HepG2 (cell line): ENCODE measurements around the gene NTMT1. TPM values are rescaled to one million over a fixed set of nuclear protein-coding genes. Genes with fewer than 3 reads are reported as not detected.

ENCODE experiments used
- ATAC-seq: fragments of 200-7000 bp; cut with Tn5 transposase; 3 replicates; pipeline ENCODE4 v1.9.1; 2020; ENCODE audit warnings: mild to moderate bottlenecking, moderate library complexity
- BruUV-seq: library from RNA; stranded (reverse); fragments of 400-500 nt; replicated peaks from 2 replicates; lab custom pipeline; 2021; lab: Mats Ljungman, UMichigan
- CTCF ChIA-PET: fragments of 300-600 bp; formaldehyde crosslinking; extraction: SDS; loops from one replicate; lab custom pipeline; 2021; ENCODE audit warnings: low total read pairs, inconsistent platforms, low intra/inter-chr PET ratio; lab: Yijun Ruan, JAX
- POLR2A ChIA-PET: fragments of 350-600 bp; sonication (Branson Sonifier 250); formaldehyde crosslinking; loops from one replicate; lab custom pipeline; 2020; ENCODE audit warnings: antibody characterized with exemption, inconsistent platforms; lab: Yijun Ruan, JAX
- DNase-seq: peaks from one replicate; pipeline ENCODE4 v3.0.0-alpha.2; 2015; ENCODE audit warnings: low spot score
- FAIRE-seq: peaks from 3 replicates; lab custom pipeline; 2011; peaks lifted over from hg19 to GRCh38; lab: Jason Lieb, UNC
- H2AFZ ChIP-seq: one replicate; pipeline ENCODE4 v1.6.1; 2011; ENCODE audit warnings: low read length, inconsistent platforms
- H3K27ac ChIP-seq: fragments of 300-600 bp; 3 replicates; pipeline ENCODE4 v1.8.0; 2011; ENCODE audit warnings: mixed run types, mild to moderate bottlenecking, mixed read lengths, low read length, inconsistent platforms; ENCODE audit not compliant: insufficient read depth; ENCODE audit errors: extremely low read length
- H3K27me3 ChIP-seq, 2 experiments: fragments of 200-600 bp in 1 of 2; 2 replicates in 1 of 2; 3 replicates in 1 of 2; pipeline versions ENCODE4 v1.6.0 to v1.8.0; 2011; ENCODE audit warnings: low read length in 2 of 2, mild to moderate bottlenecking in 2 of 2, moderate library complexity in 2 of 2, inconsistent platforms in 1 of 2; ENCODE audit not compliant: insufficient read depth in 2 of 2, control insufficient read depth in 1 of 2
- H3K36me3 ChIP-seq, 2 experiments: fragments of 200-600 bp in 1 of 2; replicated peaks in 1 of 2; 2 replicates in 1 of 2; 3 replicates in 1 of 2; pipeline versions ENCODE4 v1.5.1 to v1.8.0; 2011; ENCODE audit warnings: low read length in 2 of 2, inconsistent platforms in 1 of 2; ENCODE audit not compliant: insufficient read depth in 2 of 2, control insufficient read depth in 1 of 2
- H3K4me1 ChIP-seq: 2 replicates; pipeline ENCODE4 v1.5.1; 2012; ENCODE audit warnings: low read length, inconsistent platforms; ENCODE audit not compliant: insufficient read depth
- H3K4me2 ChIP-seq: 2 replicates; pipeline ENCODE4 v1.6.0; 2011; ENCODE audit warnings: low read depth, low read length, inconsistent platforms
- H3K4me3 ChIP-seq, 3 experiments: fragments of 200-600 bp in 1 of 3; sonication (generic), shearing (Covaris generic) in 1 of 3; replicated peaks in 1 of 3; 2 replicates each; pipeline ENCODE4 v1.5.1; 2011 to 2016; ENCODE audit warnings: low read length in 3 of 3, inconsistent platforms in 2 of 3, low read depth in 2 of 3, mild to moderate bottlenecking in 2 of 3, control low read depth in 1 of 3, mixed read lengths in 1 of 3; ENCODE audit not compliant: insufficient read depth in 1 of 3
- H3K79me2 ChIP-seq: one replicate; pipeline ENCODE4 v1.6.1; 2011; ENCODE audit warnings: low read length, inconsistent platforms; ENCODE audit not compliant: insufficient read depth
- H3K9ac ChIP-seq: 2 replicates; pipeline ENCODE4 v1.6.0; 2011; ENCODE audit warnings: mild to moderate bottlenecking, low read depth, low read length, inconsistent platforms; ENCODE audit not compliant: insufficient read depth
- H3K9me3 ChIP-seq: 2 replicates; pipeline ENCODE4 v1.5.1; 2012; ENCODE audit warnings: mild to moderate bottlenecking, low read length
- H4K20me1 ChIP-seq: 2 replicates; pipeline ENCODE4 v1.6.0; 2011; ENCODE audit warnings: inconsistent platforms, mild to moderate bottlenecking, low read length, moderate library complexity; ENCODE audit not compliant: insufficient read depth
- FOSL1 ChIP-seq: sonication (generic); formaldehyde crosslinking; IDR thresholded peaks from 2 replicates; pipeline ENCODE4 v1.9.0; 2021; ENCODE audit warnings: missing genetic modification reagents, borderline replicate concordance
- MYNN ChIP-seq: sonication (generic); formaldehyde crosslinking; IDR thresholded peaks from 2 replicates; pipeline ENCODE4 v1.4.0; 2020; ENCODE audit warnings: mild to moderate bottlenecking, low read depth, missing genetic modification reagents
- POGK ChIP-seq: sonication (generic); formaldehyde crosslinking; conservative IDR thresholded peaks from 2 replicates; pipeline ENCODE4 v1.8.0; 2022; ENCODE audit warnings: mild to moderate bottlenecking, moderate library complexity, missing genetic modification reagents
- THAP7 ChIP-seq: sonication (generic); formaldehyde crosslinking; IDR thresholded peaks from 2 replicates; pipeline ENCODE4 v1.8.1; 2023; ENCODE audit warnings: mild to moderate bottlenecking, missing genetic modification reagents
- ZBTB20 ChIP-seq: sonication (generic); formaldehyde crosslinking; IDR thresholded peaks from 2 replicates; pipeline ENCODE4 v1.8.1; 2023; ENCODE audit warnings: missing genetic modification reagents, low read depth, mild to moderate bottlenecking, borderline replicate concordance
- ZNF468 ChIP-seq: sonication (generic); formaldehyde crosslinking; IDR thresholded peaks from 2 replicates; pipeline ENCODE4 v1.8.0; 2022; ENCODE audit warnings: mild to moderate bottlenecking, moderate library complexity, missing genetic modification reagents
- ZNF501 ChIP-seq: sonication (generic); formaldehyde crosslinking; IDR thresholded peaks from 2 replicates; pipeline ENCODE4 v1.5.1; 2020; ENCODE audit warnings: mild to moderate bottlenecking, moderate library complexity, missing genetic modification reagents
- ZNF615 ChIP-seq: sonication (generic); formaldehyde crosslinking; IDR thresholded peaks from 2 replicates; pipeline ENCODE4 v1.5.0; 2020; ENCODE audit warnings: mild to moderate bottlenecking, missing genetic modification reagents, borderline replicate concordance
- ZNF652 ChIP-seq: IDR thresholded peaks from 2 replicates; pipeline ENCODE4 v1.6.1; 2016; ENCODE audit warnings: low read depth, borderline replicate concordance
- ZNF768 ChIP-seq: sonication (generic); formaldehyde crosslinking; IDR thresholded peaks from 2 replicates; pipeline ENCODE4 v1.4.0; 2020; ENCODE audit warnings: missing genetic modification reagents
- WGBS: methylation state at CpG from one replicate; pipeline ENCODE4 v1.1.6; 2017; ENCODE audit warnings: low lambda C conversion rate; 5-methylcytosine and 5-hydroxymethylcytosine counted together
- in situ Hi-C: cut with HindIII; loops from 2 replicates; pipeline ENCODE4 v1.10.0; 2017; ENCODE audit warnings: low pct_unique_long_range_greater_than_20kb; ENCODE audit not compliant: extremely low pct_ligation_motif_present
- intact Hi-C: fragments of 100-400 bp; cut with micrococcal nuclease; formaldehyde crosslinking; loops from one replicate; pipeline ENCODE4 v1.10.0; 2022; ENCODE audit not compliant: unreplicated experiment
- polyA plus RNA-seq, 8 experiments: library from polyadenylated mRNA; depleted of rRNA in 3 of 8; stranded (reverse) in 7 of 8; unstranded in 1 of 8; fragments of >200 nt; fragmentation: Illumina TruSeq in 4 of 8; extraction: Trizol in 4 of 8; gene quantifications; 2 replicates each; pipeline versions ENCODE4 v1.2.1 to v1.2.3, GENCODE V29; 2011 to 2016; ENCODE audit warnings: low read depth in 4 of 8, missing spikeins in 1 of 8, mixed read lengths in 1 of 8; ENCODE audit not compliant: insufficient read depth in 1 of 8
- total RNA-seq, 5 experiments: library from RNA; depleted of rRNA; stranded (reverse); fragments of >200 nt; fragmentation: Illumina TruSeq; extraction: Trizol; gene quantifications; 2 replicates each; pipeline ENCODE4 v1.2.3, GENCODE V29; 2016; ENCODE audit warnings: low read depth in 1 of 5

The NTMT1 gene
- total and polyA plus RNA-seq, 2 of the 13 experiments (the other 11 are each of a cell fraction or from before 2014, with no cell fraction given) = 49.1 to 53.8 TPM

- Histone ChIP-seq H3K27ac (no peak overlapping the region), H3K4me3 (no peak overlapping the region), H3K79me2 (no peaks in the 10 kb centered on the region), H3K36me3 (no peaks in the 10 kb centered on the region), H3K27me3 (no peaks in the 10 kb centered on the region), H3K9ac (no peak overlapping the region), H2AFZ (no peak overlapping the region), H3K4me1 (peaks cover 50% of the 10 kb centered on the region), H3K9me3 (no peaks in the 10 kb centered on the region), H3K4me2 (no peak overlapping the region), H4K20me1 (no peaks in the 10 kb centered on the region)
- POLR2A ChIA-PET = interaction anchor here (2.3 kb wide), 1 partner anchor 9 kb away, joined by 18 read pairs; no protein-coding TSS in a partner anchor
- WGBS = 97% methylated on average over 22 of the region's 23 CpGs
- no TSS peak for BruUV-seq
- ATAC-seq (no peak), FAIRE-seq (no peak), DNase-seq (no peak)
- in situ Hi-C loops (no loop called here), intact Hi-C loops (no loop called here)
- CTCF ChIA-PET = no interaction called here
- TF ChIP-seq MYNN (CRISPR knock-in tag) (no peak), ZBTB20 (no peak), ZNF615 (no peak), FOSL1 (no peak), THAP7 (CRISPR knock-in tag) (no peak)
These were observed 38.3 kb upstream of the NTMT1 start for GRCh38 chr9:129587487-129588262.

GRCh38 chr9:129590466-129590865, 35.5 kb upstream of the NTMT1 start:
- Histone ChIP-seq H3K36me3 (no peaks in the 10 kb centered on the region), H4K20me1 (no peaks in the 10 kb centered on the region), H3K4me3 (no peak overlapping the region), H2AFZ (no peak overlapping the region), H3K4me2 (no peak overlapping the region), H3K27ac (no peak overlapping the region), H3K4me1 (peaks cover 54% of the 10 kb centered on the region), H3K79me2 (no peaks in the 10 kb centered on the region), H3K27me3 (no peaks in the 10 kb centered on the region), H3K9me3 (no peaks in the 10 kb centered on the region), H3K9ac (no peak overlapping the region)
- POLR2A ChIA-PET = interaction anchor here (1.1 kb wide), 1 partner anchor 10 kb away, joined by 4 read pairs; no protein-coding TSS in a partner anchor
- ATAC-seq (no peak), DNase-seq (no peak), FAIRE-seq (no peak)
- 96% methylated on average over 6 of the region's 6 CpGs for WGBS
- in situ Hi-C loops = no loop called here
- intact Hi-C loops = no loop called here
- TF ChIP-seq ZNF468 (CRISPR knock-in tag) (no peak), ZNF501 (CRISPR knock-in tag) (no peak), POGK (CRISPR knock-in tag) (no peak), ZNF768 (no peak), ZNF652 (CRISPR knock-in tag) (no peak)
- no TSS peak for BruUV-seq
- CTCF ChIA-PET = no interaction called here
